ENCODE results near the gene ZNF701.

GRCh38 chr19:52590728-52591127, 20.6 kb downstream of the ZNF701 start:
- TF ChIP-seq EZH2phosphoT487 (IDR thresholded peaks at IDR 0.05; ENCODE audit: insufficient read depth, low read depth) = no peak
- no peak for TF ChIP-seq EZH2 (IDR thresholded peaks at IDR 0.05; ENCODE audit: insufficient read depth, poor library complexity, severe bottlenecking)
